Measurements from ENCODE around the gene LAMTOR2.

The LAMTOR2 gene

GRCh38 chr1:156054500-156055280 lies at the start of gene LAMTOR2:
Gene LAMTOR2, plus strand, starts transcription at chr1:156054782. Its CDS starts 108 bp downstream, at chr1:156054890.
- Histone ChIP-seq H3K4me1 (ENCODE audit: control insufficient read depth, insufficient read depth, low read length) (peaks cover 8% of the 10 kb centered on the region), H3K4me3 (ENCODE audit: low read length) (peak within 1 kb of the TSS; percentile 89), H3K27me3 (ENCODE audit: control insufficient read depth, insufficient read depth, low read length) (no peaks in the 10 kb centered on the region), H3K36me3 (ENCODE audit: control insufficient read depth, insufficient read depth, low read length) (no peaks in the 10 kb centered on the region), H3K9me3 (ENCODE audit: control insufficient read depth, low read length) (no peaks in the 10 kb centered on the region), H3K9ac (ENCODE audit: low read length) (peak within 1 kb of the TSS; percentile 77)

DNA sequence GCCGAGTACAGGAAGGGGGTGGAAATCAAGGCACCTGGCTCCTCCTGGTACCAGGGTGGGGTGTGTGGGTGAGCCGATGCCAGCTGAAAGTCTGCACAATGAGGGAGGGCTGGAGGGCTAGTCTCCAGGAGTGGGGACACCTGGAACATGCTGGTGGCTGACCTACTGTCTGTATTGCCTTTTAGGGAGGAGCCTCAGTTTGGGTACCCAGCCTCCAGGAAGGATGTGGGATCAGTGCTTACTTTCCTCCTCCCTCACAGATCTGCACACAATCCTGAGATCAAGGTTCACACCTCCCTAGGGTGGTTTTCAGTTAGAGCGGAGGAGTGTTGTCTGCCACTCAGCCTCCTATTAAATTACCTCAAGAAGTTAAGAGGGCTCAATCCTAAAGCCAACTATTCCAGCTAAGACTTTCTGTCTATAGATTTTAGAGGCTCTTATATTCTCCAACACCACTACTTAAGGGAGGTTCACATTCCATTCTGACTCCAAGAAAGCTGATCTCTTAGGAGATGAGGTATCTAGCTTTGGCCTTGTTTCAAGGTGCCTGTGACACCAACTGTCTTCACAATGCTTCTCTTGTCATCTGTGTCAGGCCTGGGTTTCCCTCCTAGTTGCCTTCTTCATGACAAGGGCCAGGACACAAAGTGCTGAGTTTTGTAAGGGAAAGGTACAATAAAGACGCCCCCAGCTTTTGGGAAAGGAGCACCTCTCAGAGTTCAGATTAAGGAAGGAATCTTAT lies 49.6 kb upstream of the LAMTOR2 start:
- H3K9ac ChIP-seq (ENCODE audit: low read length), result no peak overlapping the region
- H3K36me3 ChIP-seq (ENCODE audit: control insufficient read depth, insufficient read depth, low read length), result no peaks in the 10 kb centered on the region
- H3K4me3 ChIP-seq (ENCODE audit: low read length), result no peak overlapping the region
- peaks cover 43% of the 10 kb centered on the region for H3K4me1 ChIP-seq (ENCODE audit: control insufficient read depth, insufficient read depth, low read length)
- H3K9me3 ChIP-seq (ENCODE audit: control insufficient read depth, low read length), result no peaks in the 10 kb centered on the region
- no peaks in the 10 kb centered on the region for H3K27me3 ChIP-seq (ENCODE audit: control insufficient read depth, insufficient read depth, low read length)

DNA sequence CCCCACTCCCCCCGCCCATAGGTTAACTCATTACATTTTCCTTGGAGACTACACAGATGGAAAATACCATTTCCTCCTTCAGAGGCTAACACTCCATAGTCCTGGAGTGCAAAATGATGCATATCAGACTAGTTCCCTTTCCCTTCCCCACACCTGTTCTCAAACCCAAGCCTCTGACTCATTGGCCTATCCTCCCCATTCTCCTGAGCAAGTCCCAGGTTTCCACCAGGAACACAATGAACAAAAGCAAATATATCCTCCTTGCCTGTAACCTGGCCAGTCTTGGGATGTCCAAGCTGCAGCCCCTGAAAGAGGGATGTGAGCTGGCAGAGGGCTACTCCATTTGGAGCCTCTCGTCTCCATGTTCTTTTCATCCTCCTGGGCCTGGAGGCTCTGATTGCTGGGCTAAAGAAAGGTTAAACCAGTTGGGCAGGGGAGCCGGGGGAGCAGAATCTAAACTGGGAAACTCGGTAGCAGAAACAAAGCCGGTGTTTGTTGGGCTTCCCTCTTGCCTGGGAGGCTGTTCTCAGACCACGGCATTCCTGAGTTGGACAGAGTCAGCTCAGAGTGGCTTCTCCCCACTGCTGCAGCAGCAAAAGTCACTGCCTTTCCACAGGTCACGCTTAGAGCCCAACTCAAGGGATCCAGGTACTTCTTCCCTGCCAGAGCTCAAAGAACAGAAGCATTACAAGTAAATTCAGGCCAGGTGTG lies 47.8 kb upstream of the LAMTOR2 start:
- H3K9me3 ChIP-seq (ENCODE audit: control insufficient read depth, low read length), result no peaks in the 10 kb centered on the region
- no peak overlapping the region for H3K9ac ChIP-seq (ENCODE audit: low read length)
- peaks cover 5% of the 10 kb centered on the region for H3K36me3 ChIP-seq (ENCODE audit: control insufficient read depth, insufficient read depth, low read length)
- no peaks in the 10 kb centered on the region for H3K27me3 ChIP-seq (ENCODE audit: control insufficient read depth, insufficient read depth, low read length)
- H3K4me1 ChIP-seq (ENCODE audit: control insufficient read depth, insufficient read depth, low read length), result peaks cover 29% of the 10 kb centered on the region
- H3K4me3 ChIP-seq (ENCODE audit: low read length), result no peak overlapping the region

- H3K36me3 ChIP-seq (ENCODE audit: control insufficient read depth, insufficient read depth, low read length), result peaks cover 11% of the 10 kb centered on the region
- no peak overlapping the region for H3K4me3 ChIP-seq (ENCODE audit: low read length)
- no peaks in the 10 kb centered on the region for H3K9me3 ChIP-seq (ENCODE audit: control insufficient read depth, low read length)
- peaks cover 16% of the 10 kb centered on the region for H3K4me1 ChIP-seq (ENCODE audit: control insufficient read depth, insufficient read depth, low read length)
- no peaks in the 10 kb centered on the region for H3K27me3 ChIP-seq (ENCODE audit: control insufficient read depth, insufficient read depth, low read length)
- no peak overlapping the region for H3K9ac ChIP-seq (ENCODE audit: low read length)
These were observed 45.2 kb upstream of the LAMTOR2 start for GRCh38 chr1:156009404-156009803.

DNA sequence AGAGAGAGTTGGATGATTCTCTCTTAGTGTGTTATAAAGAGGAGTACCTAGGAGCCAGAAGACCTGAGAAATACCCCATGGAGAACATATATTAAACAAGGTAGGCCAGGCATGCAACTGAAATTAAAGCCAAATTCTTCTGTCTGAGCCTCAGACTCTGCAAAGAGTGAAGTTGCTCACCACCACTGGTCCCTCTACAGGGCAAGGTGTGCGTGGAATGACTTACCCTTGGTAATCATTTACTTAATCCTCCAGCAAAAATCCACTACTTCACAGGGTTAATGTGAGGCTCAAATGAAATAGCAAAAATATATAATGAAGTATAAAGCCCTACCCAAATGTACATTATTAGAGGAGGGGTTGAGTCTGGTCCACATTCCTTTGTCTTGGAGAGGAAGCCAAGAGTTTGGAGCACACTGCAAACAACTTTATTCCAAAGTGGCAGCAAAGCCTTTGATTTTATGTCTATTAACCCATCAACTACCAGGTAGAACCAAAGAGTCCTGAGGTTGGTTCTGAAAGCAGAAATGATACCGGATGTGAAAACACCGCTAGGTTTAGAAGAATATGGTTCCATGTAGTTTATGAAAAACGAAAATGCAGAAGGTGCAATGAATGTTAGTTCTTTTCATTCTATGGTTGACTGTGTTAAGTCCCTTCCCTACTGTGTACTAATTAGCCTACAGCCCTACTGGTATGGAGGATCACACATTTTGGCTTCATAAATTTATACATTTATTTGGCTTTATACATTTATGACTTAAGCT lies 42.3 kb upstream of the LAMTOR2 start:
- Histone ChIP-seq H3K4me1 (ENCODE audit: control insufficient read depth, insufficient read depth, low read length) (peaks cover under 1% of the 10 kb centered on the region), H3K9ac (ENCODE audit: low read length) (no peak overlapping the region), H3K27me3 (ENCODE audit: control insufficient read depth, insufficient read depth, low read length) (no peaks in the 10 kb centered on the region), H3K9me3 (ENCODE audit: control insufficient read depth, low read length) (no peaks in the 10 kb centered on the region), H3K4me3 (ENCODE audit: low read length) (no peak overlapping the region), H3K36me3 (ENCODE audit: control insufficient read depth, insufficient read depth, low read length) (peaks cover 11% of the 10 kb centered on the region)

- peaks cover 11% of the 10 kb centered on the region for H3K36me3 ChIP-seq (ENCODE audit: control insufficient read depth, insufficient read depth, low read length)
These were observed 39.8 kb upstream of the LAMTOR2 start for GRCh38 chr1:156014829-156015228.

DNA sequence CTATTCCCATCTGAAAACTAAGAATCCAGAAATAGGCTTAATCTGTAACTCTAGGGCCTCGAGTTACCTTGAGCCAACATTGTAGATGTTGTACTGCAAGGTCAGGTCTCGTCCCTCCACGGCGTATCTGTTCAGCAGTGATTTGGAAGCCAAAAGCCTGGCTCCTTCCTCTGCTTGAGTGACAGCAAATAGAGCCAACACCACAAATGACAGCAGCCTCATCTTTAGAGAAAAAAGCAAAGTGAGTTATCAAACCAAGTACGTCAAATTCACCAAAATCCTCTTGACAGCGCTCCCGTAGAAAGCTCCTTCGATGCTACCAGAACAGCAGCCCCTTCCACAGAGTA lies 34.7 kb upstream of the LAMTOR2 start:
- no peaks in the 10 kb centered on the region for H3K36me3 ChIP-seq (ENCODE audit: control insufficient read depth, insufficient read depth, low read length)
- no peaks in the 10 kb centered on the region for H3K27me3 ChIP-seq (ENCODE audit: control insufficient read depth, insufficient read depth, low read length)
- peaks cover 8% of the 10 kb centered on the region for H3K4me1 ChIP-seq (ENCODE audit: control insufficient read depth, insufficient read depth, low read length)
- no peaks in the 10 kb centered on the region for H3K9me3 ChIP-seq (ENCODE audit: control insufficient read depth, low read length)
- H3K4me3 ChIP-seq (ENCODE audit: low read length), result peak overlapping the region; percentile 64
- peak overlapping the region; percentile 73 for H3K9ac ChIP-seq (ENCODE audit: low read length)

More at GRCh38 chr1:156014829-156015228, 39.8 kb upstream of the LAMTOR2 start:
- no peak overlapping the region for H3K4me3 ChIP-seq (ENCODE audit: low read length)
- no peaks in the 10 kb centered on the region for H3K27me3 ChIP-seq (ENCODE audit: control insufficient read depth, insufficient read depth, low read length)
- H3K9me3 ChIP-seq (ENCODE audit: control insufficient read depth, low read length), result no peaks in the 10 kb centered on the region
- H3K9ac ChIP-seq (ENCODE audit: low read length), result no peak overlapping the region
- H3K4me1 ChIP-seq (ENCODE audit: control insufficient read depth, insufficient read depth, low read length), result peaks cover 6% of the 10 kb centered on the region

DNA sequence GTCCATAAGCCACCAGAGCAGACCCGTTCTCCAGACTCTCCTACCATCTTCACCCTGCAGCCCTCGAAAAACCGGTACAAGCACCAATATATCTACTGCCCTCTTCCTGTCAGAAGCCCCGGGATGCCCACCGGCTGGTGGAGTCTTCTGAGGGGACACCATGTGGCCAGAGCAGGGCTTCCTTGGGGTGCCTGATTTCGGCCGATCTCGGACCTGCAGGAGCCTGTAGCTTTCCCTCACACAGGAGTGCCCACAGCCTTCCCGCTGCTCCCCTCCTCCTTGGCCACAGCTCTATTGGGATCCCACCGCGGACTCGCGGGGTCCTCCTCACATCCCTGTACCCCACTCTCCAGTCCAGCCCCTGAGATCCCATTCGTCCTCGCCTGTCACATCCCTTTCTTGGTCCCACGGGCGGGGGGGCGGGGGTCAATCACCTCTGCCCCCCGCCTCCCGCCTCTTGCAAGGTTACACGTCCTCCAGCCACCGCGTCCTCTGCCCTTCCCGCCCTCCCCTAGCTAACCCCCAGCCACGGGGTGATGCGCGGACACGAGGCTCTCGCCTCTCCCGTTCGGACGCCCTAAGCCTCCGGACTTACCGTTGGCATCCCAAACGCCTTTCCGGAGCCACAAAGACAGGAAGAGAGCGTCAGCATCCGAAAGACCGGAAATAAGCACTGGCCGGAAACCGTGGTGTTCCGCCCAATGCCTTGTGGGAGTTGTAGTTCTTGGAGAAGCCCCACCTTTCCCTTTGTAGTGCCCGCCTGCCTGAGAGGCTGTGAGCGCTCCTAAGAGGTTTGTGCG lies 34.1 kb upstream of the LAMTOR2 start, which contains the start of gene SSR2:
Gene SSR2 (minus strand): TSS at position 659 of the 800 bp plus-strand sequence. CDS start 784 bp downstream, outside the sequence.
- no peaks in the 10 kb centered on the region for H3K9me3 ChIP-seq (ENCODE audit: control insufficient read depth, low read length)
- peaks cover 8% of the 10 kb centered on the region for H3K4me1 ChIP-seq (ENCODE audit: control insufficient read depth, insufficient read depth, low read length)
- H3K9ac ChIP-seq (ENCODE audit: low read length), result peak within 1 kb of the TSS; percentile 73
- no peaks in the 10 kb centered on the region for H3K36me3 ChIP-seq (ENCODE audit: control insufficient read depth, insufficient read depth, low read length)
- peak within 1 kb of the TSS; percentile 64 for H3K4me3 ChIP-seq (ENCODE audit: low read length)
- no peaks in the 10 kb centered on the region for H3K27me3 ChIP-seq (ENCODE audit: control insufficient read depth, insufficient read depth, low read length)

GRCh38 chr1:156021093-156021428 lies 33.5 kb upstream of the LAMTOR2 start:
- peak overlapping the region; percentile 73 for H3K9ac ChIP-seq (ENCODE audit: low read length)
- H3K9me3 ChIP-seq (ENCODE audit: control insufficient read depth, low read length), result no peaks in the 10 kb centered on the region
- no peaks in the 10 kb centered on the region for H3K27me3 ChIP-seq (ENCODE audit: control insufficient read depth, insufficient read depth, low read length)
- no peaks in the 10 kb centered on the region for H3K36me3 ChIP-seq (ENCODE audit: control insufficient read depth, insufficient read depth, low read length)
- H3K4me3 ChIP-seq (ENCODE audit: low read length), result peak overlapping the region; percentile 64
- H3K4me1 ChIP-seq (ENCODE audit: control insufficient read depth, insufficient read depth, low read length), result peaks cover 13% of the 10 kb centered on the region

- no peak overlapping the region for H3K4me3 ChIP-seq (ENCODE audit: low read length)
- no peaks in the 10 kb centered on the region for H3K27me3 ChIP-seq (ENCODE audit: control insufficient read depth, insufficient read depth, low read length)
- H3K4me1 ChIP-seq (ENCODE audit: control insufficient read depth, insufficient read depth, low read length), result peaks cover 15% of the 10 kb centered on the region
- no peak overlapping the region for H3K9ac ChIP-seq (ENCODE audit: low read length)
- no peaks in the 10 kb centered on the region for H3K9me3 ChIP-seq (ENCODE audit: control insufficient read depth, low read length)
- no peaks in the 10 kb centered on the region for H3K36me3 ChIP-seq (ENCODE audit: control insufficient read depth, insufficient read depth, low read length)
These were observed 32.6 kb upstream of the LAMTOR2 start for GRCh38 chr1:156021954-156022353.

DNA sequence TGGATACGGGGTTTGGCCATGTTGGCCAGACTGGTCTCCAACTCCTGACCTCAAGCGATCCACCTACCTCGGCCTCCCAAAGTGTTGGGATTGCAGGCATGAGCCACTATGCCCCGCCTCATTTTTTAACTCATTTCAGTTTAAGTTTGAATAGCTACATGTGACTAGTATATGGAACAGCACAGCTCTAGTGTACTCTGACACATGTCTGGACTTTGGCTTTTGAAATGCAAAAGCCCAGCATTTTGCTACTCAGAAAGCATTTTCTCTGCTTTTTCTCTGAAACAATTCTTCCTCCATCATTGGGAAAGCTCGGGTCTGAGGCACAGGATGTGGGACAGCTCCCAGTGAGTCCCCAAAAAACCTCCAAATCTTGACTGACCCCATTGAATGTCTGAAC lies 29.8 kb upstream of the LAMTOR2 start:
- no peaks in the 10 kb centered on the region for H3K9me3 ChIP-seq (ENCODE audit: control insufficient read depth, low read length)
- no peak overlapping the region for H3K4me3 ChIP-seq (ENCODE audit: low read length)
- H3K9ac ChIP-seq (ENCODE audit: low read length), result no peak overlapping the region
- no peaks in the 10 kb centered on the region for H3K27me3 ChIP-seq (ENCODE audit: control insufficient read depth, insufficient read depth, low read length)
- H3K36me3 ChIP-seq (ENCODE audit: control insufficient read depth, insufficient read depth, low read length), result no peaks in the 10 kb centered on the region
- peaks cover 12% of the 10 kb centered on the region for H3K4me1 ChIP-seq (ENCODE audit: control insufficient read depth, insufficient read depth, low read length)
